ENCODE results near the gene RALY.
"Not testable (repeated sequence)": the region's sequence is repeated elsewhere in the genome, so short reads cannot be mapped to it uniquely, and the experiment has no call there.

RALY gene

DNA sequence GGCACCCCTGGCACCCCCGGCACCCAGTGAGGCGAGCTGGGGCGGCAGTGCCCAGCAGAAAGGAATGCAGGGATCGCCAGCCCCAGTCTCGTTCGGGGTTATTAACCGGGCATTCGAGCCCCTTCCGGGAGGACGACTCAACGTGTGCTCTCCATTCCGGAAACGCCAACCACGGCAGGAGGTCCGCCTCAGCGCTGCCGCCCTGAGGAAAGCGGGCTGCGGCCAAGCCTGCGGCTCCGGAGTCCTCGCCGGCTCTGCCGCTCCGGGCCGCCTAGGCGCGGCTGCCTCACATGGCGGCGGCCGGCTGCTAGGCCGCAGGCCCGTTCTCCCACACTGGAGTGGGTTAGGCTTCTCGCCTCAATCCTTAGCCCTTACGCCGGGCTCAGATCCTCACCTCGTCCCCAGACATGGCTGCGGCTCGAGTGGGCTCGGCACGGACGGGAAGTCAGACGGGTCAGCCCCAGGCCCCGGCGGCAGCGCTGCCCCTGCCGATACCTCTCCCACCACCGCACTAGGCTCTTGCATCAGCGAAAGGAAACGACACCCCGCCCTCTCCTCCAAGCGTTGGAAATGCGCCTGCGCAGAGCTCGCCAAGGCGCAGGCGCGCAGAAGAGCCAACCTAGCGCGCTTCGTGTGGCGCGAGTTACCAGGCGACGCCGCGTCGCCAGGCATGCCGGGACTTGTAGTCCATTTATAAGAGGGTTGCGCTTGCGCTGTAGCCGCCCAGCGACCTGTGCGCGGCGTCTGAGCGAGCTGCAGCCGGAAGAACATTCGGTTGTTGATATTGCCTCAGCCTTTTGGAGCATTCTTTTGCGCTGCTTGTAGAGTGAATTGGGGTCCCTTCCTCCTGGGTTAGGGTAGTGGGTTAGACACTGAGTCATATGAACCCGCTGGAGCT is 118.2 kb downstream of the RALY start, which contains the start of gene EIF2S2:
TSS of gene EIF2S2 (minus strand) at position 542 of the 898 bp plus-strand sequence. CDS start at position 409, 133 bp downstream.
- DNase-seq, result peak; percentile 97 to 98

DNA sequence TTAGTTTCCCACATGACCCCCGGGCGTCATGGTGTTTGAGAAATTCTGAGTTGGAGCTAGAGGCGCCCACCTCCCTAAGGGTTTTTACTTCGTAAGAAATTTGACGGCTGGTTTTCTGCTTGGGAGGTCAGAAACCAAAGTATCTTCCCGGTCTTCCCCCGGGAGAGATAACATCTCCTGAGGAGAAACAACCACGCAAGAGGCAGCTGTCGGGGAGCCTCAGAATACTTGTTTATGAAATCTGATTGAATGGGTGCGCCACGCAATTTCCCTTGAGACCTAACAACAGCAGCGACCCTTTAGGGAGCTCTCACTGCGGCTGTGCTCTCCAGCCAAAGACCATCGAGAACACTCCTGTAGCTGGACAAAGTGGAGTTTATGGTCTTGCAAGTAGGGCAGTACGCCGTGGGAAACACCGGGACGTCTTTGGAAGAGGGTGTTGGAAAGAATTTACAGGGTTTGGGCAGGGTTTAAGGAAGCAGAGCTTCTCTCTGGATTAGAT is 118.9 kb downstream of the RALY start:
- no peak for DNase-seq

DNA sequence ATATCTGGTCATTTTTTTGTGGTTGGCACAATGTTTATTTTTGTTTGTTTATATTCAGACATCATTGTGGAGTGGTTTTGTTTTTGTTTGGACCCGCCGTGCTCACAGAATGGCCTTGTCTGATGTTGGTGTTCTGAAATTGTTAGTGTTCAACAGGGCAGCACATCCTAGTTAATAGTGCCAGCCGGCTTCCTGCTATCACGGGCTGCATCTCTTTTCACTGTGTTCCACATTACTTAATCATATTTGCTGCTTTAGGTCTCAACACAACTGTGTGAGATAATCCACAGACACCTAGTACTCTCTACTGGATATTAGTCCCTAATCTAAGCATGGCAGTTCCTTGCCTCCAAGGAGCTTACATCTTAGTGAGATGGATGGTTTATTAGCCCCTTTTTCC is 121.1 kb downstream of the RALY start:
- DNase-seq, result no peak

DNA sequence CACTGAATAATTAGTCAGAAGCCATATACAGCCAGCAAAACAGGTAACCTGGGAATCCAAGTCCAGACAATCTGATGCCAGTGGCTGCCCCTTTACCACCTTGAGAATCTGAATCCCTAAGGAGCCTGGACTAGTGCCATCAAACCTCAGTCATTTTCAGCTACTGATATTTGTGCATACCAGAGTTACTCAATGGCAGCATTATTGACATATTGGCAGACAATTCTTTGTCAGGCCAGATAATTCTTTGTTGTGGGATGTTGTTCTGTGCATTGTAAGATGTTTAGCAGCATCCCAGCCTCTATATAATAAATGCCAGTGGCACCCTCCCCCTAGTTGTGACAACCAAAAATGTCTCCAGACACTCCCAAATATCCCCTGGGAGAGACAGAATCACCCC is 121.5 kb downstream of the RALY start:
- no peak for DNase-seq

DNA sequence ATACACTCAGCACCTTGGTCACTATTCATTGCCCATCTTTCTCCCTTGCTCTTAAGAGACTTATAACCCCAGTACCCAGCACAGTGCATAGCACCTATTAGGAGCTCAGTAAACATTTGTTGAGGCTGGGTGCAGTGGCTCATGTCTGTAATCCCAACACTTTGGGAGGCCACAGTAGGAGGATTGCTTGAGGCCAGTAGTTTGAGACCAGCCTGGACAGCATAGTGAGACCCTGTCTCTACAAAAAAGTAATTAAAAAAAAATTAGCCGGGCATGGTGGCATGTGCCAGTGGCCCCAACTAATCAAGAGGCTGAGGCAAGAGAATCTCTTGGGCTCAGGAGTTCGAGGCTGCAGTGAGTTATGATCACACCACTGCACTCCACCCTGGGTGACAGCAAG is 126.5 kb downstream of the RALY start:
- DNase-seq, result no peak

DNA sequence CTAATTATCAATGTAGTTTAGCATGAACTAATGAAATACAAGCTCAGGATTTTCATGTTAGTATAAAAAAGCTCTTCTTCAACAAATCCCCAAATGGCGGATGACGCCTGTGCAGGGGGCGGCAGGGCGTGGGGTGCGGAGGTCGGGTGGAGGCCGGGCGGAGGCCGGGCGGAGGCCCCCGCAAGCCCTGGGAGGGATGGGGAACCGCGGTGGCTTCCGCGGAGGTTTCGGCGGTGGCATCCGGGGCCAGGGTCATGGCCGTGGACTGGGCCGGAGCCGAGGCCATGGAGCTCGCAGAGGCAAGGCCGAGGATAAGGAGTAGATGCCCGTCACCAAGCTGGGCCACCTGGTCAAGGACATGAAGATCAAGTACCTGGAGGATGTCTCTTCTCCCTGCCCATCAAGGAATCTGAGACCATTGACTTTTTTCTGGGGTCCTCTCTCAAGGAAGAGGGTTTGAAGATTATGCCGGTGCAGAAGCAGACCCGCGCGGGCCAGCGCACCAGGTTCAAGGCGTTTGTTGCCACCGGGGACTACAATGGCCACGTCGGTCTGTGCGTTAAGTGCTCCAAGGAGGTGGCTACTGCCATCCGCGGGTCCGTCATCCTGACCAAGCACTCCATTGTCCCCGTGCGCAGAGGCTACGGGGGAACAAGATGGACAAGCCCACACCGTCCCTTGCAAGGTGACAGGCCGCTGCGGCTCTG is 128.7 kb downstream of the RALY start:
- no peak for DNase-seq

DNA sequence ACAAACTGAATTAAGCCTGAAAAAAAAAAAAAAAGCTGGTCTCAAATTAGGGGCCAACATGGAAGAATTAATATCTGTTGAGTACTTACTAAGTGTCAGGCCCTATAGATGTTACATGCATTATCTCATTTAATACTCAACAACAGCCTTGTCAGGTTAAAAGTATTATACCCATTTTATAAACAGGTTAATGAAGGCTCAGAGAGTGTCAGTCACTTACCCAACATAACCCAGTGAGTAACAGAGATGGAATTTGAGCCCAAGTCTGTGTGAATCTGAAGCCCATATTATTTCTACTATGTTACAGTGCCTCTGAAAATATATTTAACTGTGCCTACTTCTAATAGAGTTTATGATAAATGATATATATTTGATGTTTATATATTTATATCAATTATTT is 129.6 kb downstream of the RALY start:
- DNase-seq, result no peak

DNA sequence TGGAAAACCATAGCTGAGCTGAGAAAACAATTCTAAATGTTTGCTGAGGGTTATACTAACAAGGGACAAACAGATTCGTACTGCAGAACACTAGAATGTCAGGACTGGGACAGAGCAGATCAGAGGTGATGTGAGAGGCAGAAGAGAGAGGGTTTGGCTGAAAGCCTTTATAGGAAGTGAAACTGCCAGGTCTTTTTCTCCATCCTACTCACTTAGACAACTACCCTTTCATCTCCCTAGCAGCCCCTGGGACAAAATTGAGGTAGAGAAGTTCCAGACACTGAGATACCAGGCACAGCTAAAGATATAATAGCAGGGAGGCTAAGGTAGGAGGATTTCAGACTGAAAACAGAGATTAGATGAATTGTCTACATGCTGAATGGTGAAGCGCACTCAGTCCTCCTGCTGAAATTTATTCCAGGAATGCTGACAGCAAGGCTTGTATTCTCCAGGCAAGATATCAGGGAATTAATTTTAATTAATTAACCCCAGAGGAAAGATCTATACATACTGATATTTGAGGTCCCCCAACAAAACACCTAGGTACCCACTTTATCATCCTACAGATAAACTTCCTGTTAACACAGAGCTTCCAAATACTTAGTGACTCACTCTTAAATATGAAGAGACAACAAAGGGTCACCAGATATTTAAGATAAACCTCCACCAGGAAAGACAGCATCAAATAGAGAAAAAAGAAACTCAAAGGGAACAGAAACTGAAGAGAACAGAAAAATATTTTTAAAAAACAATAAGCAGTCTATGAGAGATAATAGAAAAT is 130.9 kb downstream of the RALY start:
- DNase-seq, result no peak

DNA sequence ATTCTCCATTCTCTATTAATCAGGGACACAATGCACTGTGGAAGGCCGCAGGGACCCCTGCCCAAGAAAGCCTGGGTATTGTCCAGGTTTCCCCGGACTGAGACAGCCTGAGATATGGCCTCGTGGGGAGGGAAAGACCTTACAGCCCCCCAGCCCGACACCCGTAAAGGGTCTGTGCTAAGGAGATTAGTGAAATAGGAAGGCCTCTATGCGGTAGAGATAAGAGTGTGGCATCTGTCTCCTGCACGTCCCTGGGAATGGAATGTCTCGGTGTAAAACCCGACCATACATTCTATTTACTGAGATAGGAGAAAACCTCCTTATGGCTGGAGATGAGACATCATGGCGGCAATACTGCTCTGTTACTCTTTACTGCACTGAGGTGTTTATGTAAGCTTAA is 134.1 kb downstream of the RALY start:
- DNase-seq, result no peak

DNA sequence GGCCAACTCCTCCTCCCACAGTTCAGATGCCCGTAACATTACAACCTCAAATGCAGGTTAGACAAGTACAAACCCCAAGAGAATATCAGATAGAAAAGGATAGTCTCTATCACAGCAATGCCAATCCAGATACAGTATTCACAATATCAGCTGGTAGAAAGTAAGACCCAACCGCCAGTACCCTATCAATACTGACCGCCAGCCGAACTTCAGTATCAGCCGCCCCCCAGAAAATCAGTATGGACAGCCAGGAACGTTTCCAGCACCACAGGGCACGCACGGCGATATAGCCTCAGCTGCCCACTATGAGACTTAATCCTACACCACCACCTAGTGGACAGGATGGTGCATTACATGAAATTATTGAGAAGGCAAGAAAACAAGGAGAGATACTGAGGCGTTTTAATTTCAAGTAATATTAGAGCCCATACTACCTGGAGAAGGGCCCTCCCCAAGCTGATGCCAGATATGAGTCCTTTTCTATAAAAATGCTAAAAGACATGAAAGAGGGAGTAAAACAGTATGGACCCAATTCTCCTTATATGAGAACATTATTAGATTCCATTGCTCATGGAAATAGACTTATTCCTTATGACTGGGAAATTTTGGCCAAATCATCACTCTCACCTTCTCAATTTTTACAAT is 135.9 kb downstream of the RALY start:
- DNase-seq, result peak; percentile 53 to 79

DNA sequence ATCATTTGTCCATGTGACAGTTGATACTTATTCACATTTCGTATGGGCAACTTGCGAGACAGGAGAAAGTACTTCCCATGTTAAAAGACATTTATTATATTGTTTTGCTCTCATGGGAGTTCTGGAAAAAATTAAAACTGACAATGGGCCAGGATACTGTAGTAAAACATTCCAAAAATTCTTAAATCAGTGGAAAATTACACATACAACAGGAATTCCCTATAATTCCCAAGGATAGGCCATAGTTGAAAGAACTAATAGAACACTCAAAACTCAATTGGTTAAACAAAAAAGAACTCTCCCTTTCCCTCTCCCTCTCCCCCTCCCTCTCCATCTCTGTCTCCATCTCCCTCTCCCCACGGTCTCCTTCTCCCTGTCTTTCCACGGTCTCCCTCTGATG is 137.8 kb downstream of the RALY start:
- DNase-seq, result no peak

DNA sequence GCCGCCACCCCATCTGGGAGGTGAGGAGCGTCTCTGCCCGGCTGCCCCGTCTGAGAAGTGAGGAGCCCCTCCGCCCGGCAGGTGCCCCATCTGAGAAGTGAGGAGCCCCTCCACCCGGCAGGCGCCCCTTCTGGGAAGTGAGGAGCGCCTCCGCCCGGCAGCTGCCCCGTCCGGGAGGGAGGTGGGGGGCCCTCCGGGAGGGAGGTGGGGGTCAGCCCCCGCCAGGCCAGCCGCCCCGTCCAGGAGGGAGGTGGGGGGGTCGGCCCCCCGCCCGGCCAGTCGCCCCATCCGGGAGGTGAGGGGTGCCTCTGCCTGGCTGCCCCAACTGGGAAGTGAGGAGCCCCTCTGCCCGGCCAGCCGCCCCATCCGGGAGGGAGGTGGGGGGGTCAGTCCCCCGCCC is 138.8 kb downstream of the RALY start:
- not testable (repeated sequence) for DNase-seq

DNA sequence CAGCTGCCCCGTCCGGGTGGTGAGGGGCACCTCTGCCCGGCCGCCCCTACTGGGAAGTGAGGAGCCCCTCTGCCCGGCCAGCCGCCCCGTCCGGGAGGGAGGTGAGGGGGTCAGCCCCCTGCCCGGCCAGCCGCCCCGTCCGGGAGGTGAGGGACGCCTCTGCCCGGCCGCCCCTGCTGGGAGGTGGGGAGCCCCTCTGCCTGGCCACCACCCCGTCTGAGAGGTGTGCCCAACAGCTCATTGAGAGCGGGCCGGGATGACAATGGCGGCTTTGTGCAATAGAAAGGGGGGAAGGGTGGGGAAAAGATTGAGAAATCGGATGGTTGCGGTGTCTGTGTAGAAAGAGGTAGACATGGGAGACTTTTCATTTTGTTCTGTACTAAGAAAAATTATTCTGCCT is 139.2 kb downstream of the RALY start:
- not testable (repeated sequence) for DNase-seq

DNA sequence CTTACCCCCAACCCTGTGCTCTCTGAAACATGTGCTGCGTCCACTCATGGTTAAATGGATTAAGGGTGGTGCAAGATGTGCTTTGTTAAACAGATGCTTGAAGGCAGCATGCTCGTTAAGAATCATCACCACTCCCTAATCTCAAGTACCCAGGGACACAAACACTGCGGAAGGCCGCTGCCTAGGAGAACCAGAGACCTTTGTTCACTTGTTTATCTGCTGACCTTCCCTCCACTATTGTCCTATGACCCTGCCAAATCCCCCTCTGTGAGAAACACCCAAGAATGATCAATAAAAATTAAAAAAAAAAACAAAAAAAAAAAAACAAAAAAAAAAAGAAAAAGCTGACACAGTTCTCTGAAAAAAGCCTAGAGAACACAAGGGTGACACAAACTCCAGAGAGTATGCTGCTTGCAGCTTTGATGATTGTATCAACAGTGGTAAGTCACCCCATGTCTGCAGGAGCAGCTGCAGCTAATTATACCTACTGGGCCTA is 139.7 kb downstream of the RALY start:
- not testable (repeated sequence) for DNase-seq
